NK-92 (cell line): ENCODE measurements around the gene PPP6R3.

Source experiments
- DNase-seq: peaks from one replicate; lab custom pipeline; 2025; ENCODE audit not compliant: unreplicated experiment; lab: John Stamatoyannopoulos, UW

PPP6R3 gene

DNA sequence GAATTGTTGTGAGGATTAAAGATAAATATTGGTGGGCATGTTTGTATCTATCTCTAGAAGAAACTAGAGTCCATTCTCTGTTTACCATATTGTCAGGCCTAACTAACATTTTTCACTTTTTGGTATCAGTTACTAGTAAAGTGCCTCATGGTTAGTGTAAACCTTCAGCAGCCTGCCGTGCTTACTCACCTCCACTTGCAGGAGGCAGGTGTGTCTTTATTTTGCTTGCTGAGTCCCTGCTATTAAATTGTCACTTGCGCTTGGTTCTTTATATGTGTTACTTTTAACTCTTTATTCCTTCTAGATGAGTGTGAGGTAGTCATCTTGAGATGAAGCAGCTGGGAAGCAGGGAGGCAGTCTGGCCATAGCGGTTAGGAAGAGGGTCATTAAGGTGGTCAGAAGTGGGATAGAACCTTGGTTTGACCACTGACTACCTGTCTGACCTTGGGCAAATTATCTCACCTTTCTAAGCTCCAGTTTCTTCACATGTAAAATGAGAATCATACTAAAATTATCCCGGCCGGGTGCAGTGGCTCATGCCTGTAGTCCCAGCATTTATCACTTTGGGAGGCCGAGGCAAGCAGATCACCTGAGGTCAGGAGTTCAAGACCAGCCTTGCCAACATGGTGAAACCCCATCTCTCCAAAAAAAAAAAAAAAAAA lies 21.2 kb downstream of the PPP6R3 start:
- no peak for DNase-seq

- no peak for DNase-seq
These were observed 28.1 kb downstream of the PPP6R3 start for GRCh38 chr11:68488623-68489022.

DNA sequence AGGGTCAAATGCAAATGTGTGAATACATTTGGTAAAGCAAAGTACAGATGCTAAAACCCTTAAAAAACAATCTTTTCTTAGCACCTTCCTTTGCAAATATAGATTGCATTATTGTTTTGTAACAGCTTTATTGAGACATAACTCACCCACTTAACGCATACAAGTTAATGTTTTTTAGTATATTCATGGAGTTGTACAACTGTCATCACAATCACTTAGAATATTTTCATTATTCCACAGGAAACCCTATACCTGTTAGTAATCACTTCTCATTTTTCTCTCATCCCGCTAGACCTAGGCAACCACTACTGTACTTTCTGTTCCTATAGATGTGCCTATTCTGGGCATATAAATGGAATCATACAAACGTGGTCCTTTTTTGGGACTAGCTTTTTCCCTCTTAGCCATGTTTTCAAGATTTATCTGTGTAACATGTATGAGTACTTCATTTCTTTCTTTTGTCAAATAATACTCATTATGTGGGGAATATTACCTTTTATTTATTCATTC lies 34.7 kb downstream of the PPP6R3 start:
- DNase-seq: no peak

- no peak for DNase-seq
These were observed 35.3 kb downstream of the PPP6R3 start for GRCh38 chr11:68495872-68496271.

DNA sequence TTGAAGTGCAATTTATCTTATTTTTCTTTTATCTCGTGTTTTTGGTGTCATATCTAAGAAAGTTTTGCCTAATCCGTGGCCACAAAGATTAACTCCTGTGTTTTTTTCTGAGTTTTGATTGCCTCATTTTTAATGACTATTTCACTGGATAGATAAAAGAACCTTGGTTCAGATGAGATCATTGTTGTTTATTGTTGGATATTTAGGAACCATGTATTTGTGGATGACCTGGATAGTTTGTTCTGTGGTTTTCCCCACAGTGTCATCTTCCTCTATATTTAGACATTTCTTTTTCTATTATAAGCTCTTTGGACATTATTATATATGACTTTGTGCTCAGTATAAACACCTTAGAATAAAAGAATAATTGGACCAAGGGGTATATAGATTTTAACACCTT lies 37.2 kb downstream of the PPP6R3 start:
- DNase-seq: no peak

GRCh38 chr11:68498321-68498720 lies 37.8 kb downstream of the PPP6R3 start:
- no peak for DNase-seq

DNA sequence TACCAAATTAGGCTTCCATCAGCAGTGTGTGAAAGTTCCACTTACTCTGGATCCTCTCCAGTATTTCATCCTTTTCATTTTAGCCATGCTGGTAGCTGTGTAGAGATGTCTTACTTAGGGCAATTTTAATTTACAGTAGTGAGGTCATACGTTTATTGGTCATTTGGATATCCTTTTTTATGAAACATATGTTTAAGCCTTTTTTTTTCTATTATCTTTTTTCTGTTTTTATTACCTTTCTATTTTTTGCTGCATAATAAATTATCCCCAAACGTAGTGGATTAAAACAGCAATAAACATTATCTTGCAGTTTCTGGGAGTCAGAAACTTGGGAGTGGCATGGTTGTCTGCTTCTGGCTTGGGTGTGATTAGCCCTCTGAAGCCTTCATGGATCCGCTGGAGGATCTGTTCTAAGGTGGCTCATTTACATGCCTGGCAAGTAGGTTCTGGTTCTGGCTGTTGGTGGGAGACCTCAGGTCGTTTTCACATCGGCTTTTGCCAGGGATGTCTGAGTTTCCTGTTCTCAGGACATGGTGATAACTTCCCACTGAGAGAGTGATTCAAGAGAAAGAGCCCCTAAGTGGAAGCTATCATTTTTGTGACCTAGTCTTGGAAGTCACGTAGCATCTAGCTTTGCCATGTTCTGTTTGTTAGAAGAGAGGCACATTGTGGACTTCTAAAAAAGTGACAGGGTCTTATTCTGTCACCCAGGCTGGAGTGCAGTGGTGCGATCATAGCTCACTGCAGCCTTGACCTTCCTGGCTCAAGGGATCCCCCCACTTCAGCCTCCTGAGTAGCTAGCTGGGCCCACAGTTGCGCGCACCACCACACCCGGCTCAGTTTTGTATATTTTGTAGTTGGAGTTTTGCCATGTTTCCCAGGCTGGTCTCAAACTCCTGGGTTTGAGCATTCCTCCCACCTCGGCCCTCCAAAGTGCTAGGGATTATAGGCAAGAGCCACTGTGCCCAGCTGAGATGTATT lies 38.6 kb downstream of the PPP6R3 start:
- DNase-seq: no peak

- DNase-seq: no peak
These were observed 39.7 kb downstream of the PPP6R3 start for GRCh38 chr11:68500206-68500605.

GRCh38 chr11:68501813-68502212 lies 41.3 kb downstream of the PPP6R3 start:
- DNase-seq: no peak

- no peak for DNase-seq
These were observed 42.7 kb downstream of the PPP6R3 start for GRCh38 chr11:68503251-68503687.

GRCh38 chr11:68503792-68504191 lies 43.2 kb downstream of the PPP6R3 start:
- no peak for DNase-seq

DNA sequence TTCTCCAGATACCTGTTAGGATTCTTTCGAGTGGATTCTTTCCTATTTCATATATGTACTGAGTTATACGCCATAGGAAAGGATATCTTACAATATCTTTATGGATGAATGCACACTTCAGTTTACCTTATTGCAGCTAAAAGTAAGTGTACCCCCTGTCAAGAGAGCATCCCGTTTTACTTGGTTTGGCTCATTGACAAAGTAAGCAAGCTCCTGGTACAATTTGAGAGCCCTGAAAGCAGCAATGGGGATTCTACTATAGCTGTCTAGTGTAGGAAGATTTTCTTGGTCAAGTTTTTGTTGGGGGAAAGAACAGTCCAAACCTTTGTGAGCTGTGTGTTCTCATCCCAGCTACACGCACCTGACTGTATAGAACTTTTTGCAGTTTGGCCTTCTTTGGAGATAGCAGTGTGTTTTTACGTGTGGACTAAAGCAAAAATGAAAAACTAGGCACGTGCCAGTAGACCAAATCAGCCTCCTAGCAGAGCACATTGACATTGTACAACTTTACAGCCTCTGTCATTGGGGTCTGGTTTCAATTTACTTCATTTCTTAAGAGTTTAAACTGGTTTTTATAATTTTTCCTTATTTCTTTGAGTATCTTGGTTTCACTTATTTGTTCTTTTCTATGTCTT lies 44.0 kb downstream of the PPP6R3 start:
- DNase-seq: no peak

DNA sequence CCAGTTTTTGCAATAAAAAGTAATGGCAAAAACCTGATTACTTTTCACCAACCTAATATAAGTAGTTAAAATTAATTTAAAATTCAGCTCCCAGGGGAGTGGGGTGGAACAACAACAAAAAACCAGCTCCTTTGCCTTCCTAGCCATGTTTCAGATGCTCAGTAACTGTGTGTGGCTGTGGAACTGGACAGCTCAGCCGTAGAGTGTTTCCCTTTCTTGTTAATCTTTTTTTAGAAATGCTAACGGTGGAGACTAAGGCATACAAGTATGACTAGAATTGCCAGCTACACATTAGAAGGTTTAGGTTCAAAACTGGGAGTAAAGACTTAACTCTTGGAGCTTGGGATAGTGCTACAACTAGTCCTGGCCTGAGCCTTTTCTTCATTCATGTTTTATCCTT lies 45.0 kb downstream of the PPP6R3 start:
- no peak for DNase-seq

- no peak for DNase-seq
These were observed 46.4 kb downstream of the PPP6R3 start for GRCh38 chr11:68506908-68507307.

GRCh38 chr11:68508425-68508824 lies 47.9 kb downstream of the PPP6R3 start:
- DNase-seq: no peak

- no peak for DNase-seq
These were observed 48.5 kb downstream of the PPP6R3 start for GRCh38 chr11:68509066-68509465.

DNA sequence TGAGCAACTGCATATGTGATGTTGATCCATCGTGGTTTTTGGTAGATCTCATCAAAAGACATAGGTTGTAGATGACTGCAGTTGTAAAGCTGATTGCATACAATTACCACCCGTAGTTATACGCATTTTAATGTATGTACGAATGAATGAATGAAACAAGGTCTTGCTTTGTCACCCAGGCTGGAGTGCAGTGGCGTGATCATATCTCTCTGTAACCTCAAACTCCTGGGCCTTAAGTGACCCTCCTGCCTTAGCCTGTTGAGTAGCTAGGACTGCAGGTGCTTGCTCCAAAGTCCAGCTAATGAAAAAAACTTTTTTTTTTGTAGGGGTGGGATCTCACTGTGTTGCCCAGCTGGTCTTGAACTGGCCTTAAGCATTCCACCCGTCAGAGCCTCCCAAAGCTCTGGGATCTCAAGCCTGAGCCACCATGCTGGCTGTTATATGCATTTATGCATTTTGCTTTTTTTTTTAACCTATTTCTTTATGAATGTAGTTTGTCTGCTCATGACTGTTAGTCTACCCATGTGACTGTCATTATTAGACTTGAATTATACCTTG lies 53.5 kb downstream of the PPP6R3 start:
- no peak for DNase-seq

DNA sequence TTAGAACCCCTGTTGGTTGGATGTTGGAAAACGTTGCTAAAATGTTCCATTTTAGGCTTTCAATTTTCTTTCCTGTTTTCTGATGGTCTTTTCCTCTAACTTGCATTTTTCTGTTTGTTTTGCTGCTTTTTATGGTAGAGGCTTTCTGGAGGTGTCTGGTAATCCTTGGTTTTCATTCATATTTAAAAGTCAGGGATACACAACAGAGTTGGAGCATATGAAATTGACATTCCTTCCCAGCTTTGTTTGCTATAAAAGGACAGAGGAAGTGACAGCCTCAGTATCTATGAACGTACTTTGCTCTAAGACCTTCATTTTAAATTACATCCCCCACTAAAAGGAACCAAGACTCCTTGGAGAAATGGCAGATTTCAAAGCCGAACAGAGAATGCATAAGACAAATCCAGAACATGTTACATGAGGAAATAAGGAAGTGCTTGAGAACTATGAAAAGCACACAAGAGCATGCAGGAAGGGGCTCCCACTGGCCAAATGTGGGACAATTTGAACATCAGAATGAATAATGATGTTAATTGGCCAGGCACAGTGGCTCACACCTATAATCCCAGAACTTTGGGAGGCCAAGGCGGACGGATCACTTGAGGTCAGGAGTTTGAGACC lies 56.7 kb downstream of the PPP6R3 start:
- no peak for DNase-seq

DNA sequence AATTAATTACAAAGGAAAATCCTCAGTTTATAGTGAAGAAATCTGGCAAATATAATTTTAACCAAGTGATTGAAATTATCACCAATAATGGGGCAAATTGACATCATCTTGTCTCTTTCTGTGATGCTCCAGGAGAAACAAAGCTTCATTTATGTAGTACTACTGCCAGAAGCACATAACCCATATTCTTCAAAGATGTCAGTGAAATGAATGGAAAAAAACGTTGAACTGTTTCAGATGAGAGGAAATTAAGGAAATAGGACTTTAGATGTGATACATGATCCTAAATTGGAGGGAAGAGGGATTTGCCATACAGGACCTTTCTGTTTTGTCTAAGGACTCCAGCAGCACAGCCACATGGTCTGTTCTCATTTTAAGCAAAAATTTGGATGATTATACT lies 57.6 kb downstream of the PPP6R3 start:
- DNase-seq: no peak

DNA sequence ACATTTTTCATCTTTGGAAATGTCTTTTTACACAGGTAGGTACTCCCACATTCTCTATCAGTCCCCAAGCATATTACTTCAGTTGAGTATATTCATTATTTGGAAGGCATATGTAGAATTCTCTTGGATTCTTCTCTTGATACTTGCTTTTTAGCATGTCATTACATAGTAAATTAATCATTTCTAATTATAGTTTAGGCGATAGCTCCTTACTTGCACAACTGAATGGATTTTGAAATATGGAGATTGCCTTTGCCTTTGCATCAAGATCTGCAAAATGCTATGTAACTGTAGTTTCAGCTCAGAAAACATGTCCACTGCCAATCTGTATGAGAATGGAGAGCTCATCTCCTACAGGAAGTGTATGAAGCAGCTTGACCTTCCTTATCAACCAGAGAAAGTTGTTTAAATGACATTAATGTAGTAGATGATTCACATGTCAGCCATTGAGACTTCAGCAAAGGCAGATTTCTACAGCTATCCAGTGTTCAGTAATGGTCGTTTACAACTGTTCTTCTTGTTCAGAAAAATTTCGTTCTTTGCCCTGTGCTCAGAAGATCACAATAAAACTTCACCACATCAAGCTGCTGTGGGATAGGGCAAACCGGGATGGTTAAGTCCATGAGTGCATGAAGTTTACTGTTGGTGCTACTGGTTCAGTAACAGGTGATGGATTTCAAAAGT lies 61.6 kb downstream of the PPP6R3 start:
- no peak for DNase-seq
